ENCODE measurements around the gene NADSYN1.
"Not testable (repeated sequence)": the region's sequence is repeated elsewhere in the genome, so short reads cannot be mapped to it uniquely, and the experiment has no call there.

NADSYN1 gene

GRCh38 chr11:71495286-71496230 lies 42.6 kb downstream of the NADSYN1 start:
- DNase-seq = no peak

DNA sequence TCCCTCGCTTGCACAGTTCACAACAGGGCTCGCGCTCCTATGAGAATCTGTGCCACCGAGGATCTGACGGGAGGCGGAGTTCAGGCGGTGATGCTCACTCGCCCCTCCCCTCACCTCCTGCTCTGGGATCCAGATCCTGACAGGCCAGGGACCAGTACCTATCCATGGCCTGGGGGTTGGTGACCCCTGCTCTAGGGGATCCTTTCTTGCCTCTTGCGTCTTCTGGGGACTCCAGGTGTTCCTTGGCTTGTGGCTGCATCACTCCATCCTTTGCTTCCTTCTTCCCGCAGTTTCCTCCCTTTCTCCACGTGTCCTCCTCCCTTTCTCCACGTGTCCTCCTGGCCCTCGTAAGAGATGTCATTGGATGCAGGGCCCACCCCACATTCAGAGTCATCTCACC lies 43.4 kb downstream of the NADSYN1 start:
- no peak for DNase-seq

- DNase-seq = no peak
Observed at GRCh38 chr11:71498091-71498490, 45.1 kb downstream of the NADSYN1 start.

- no peak for DNase-seq
Observed at GRCh38 chr11:71499125-71499524, 46.1 kb downstream of the NADSYN1 start.

DNA sequence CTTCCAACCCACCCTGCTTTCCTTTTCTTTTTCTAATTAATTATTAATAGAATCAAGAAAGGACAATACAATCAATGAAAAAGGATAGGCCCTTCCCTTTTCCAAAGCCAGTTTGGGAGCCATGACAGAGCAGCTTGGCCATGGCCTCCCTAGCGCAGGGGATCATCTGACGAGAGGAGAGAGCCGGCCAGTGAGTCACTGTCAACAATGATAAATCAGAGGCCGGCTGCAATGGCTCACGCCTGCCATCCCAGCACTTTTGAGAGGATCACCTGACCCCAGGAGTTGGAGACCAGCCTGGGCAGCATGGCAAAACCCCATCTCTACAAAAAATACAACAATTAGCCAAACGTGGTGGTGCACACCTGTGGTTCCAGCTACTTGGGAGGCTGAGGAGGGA lies 46.5 kb downstream of the NADSYN1 start:
- DNase-seq = no peak

GRCh38 chr11:71500601-71501021 lies 47.6 kb downstream of the NADSYN1 start:
- no peak for DNase-seq

GRCh38 chr11:71501071-71501985 lies 48.3 kb downstream of the NADSYN1 start:
- no peak for DNase-seq

GRCh38 chr11:71502026-71502425 lies 49.0 kb downstream of the NADSYN1 start:
- DNase-seq = no peak

GRCh38 chr11:71502871-71503435 lies 50.0 kb downstream of the NADSYN1 start:
- no peak for DNase-seq

DNA sequence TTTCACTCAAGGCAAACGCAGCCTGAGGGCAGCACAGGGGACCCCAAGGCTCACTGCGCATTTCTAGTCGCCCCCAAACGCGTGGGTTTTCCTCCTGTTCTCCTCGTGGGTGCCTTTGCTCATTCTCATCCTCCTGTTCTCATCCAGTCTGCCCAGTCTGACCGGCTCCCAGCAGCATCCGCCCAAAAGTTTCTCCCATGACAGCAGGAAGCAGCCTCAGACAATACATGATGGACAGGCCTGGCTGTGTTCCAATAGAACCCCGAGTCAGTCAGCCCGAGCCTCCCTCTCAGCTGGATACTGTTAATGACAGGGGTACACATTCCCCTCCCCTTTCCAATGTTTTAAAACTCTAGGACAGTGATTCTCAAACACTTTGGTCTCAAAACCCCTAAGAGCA lies 51.5 kb downstream of the NADSYN1 start:
- DNase-seq = no peak

DNA sequence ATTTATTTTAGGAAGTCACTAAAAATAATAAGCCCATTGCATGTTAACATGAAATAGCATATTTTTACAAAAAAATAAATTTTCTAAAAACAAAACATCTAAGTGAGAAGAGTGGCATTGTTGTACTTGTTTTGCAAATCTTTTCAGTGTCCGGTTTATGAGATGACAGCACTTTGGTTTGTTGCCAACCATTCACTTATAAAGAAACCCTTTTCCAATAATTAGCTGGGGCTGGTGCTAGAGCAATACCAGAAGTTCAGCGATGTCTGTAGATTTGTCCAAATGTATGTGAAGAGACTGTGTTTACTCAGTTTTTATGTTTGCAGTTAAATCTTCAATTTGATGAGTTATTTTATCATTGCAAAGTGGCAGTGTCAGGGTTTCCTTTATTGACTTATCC lies 52.0 kb downstream of the NADSYN1 start:
- DNase-seq = no peak

GRCh38 chr11:71505781-71506180 lies 52.8 kb downstream of the NADSYN1 start:
- no peak for DNase-seq

- no peak for DNase-seq
Observed at GRCh38 chr11:71507102-71507501, 54.1 kb downstream of the NADSYN1 start.

DNA sequence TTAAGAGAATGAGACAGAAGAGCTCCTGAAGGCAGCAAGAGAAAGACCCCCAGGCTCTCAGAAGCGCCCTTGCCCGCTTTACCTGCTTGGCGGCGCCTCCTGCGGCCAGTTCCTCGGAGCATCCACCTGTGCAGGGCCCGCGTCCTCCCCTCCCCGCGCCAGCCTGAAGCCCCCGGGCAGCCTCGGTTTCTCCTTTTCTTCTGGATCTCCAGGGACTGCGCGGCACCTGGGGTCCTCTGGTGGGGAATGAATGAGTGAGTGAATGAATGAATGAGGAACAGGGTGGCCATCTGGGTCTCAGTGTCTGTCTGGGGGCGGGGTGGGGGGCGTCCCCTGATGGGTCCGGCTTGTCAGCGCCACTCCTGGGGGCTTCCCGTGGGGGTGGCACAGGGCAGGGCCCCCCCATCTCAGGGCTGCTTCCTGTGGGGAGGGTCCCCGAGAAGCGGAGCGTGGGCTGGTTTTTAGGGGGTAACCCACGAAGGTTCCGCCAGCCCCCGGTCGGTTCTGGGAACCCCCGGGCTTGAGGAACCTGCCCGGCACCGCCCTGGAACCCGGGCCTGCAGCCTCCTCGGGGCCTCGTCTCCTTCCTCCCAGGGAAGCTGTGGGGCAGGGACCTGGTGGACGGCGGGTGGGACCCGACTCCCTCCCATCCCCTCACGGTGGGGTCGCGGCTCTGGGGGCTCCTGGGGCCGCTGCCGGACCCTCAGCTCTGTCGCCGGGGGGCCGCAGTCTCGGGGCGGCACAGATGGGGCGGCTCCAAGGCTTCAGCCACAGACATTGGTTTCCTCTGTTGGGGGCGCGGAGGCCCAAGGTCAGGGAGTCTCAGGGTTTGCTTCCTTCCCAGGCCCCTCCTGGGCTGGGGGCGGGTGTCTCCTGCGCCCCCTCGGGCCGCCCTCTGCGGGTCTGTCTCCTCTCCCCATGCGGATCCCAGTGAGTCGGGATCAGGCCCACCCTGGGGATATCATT lies 65.8 kb downstream of the NADSYN1 start:
- DNase-seq = no peak

- no peak for DNase-seq
Observed at GRCh38 chr11:71519546-71519945, 66.5 kb downstream of the NADSYN1 start.

- no peak for DNase-seq
Observed at GRCh38 chr11:71525188-71525937, 72.4 kb downstream of the NADSYN1 start.

- no peak for DNase-seq
Observed at GRCh38 chr11:71525938-71526495, 73.0 kb downstream of the NADSYN1 start.

- not testable (repeated sequence) for DNase-seq
Observed at GRCh38 chr11:71526796-71527575, 74.0 kb downstream of the NADSYN1 start, which contains the start of gene KRTAP5-7. Gene KRTAP5-7 (plus strand): TSS chr11:71527267. CDS start chr11:71527301, 34 bp downstream.

DNA sequence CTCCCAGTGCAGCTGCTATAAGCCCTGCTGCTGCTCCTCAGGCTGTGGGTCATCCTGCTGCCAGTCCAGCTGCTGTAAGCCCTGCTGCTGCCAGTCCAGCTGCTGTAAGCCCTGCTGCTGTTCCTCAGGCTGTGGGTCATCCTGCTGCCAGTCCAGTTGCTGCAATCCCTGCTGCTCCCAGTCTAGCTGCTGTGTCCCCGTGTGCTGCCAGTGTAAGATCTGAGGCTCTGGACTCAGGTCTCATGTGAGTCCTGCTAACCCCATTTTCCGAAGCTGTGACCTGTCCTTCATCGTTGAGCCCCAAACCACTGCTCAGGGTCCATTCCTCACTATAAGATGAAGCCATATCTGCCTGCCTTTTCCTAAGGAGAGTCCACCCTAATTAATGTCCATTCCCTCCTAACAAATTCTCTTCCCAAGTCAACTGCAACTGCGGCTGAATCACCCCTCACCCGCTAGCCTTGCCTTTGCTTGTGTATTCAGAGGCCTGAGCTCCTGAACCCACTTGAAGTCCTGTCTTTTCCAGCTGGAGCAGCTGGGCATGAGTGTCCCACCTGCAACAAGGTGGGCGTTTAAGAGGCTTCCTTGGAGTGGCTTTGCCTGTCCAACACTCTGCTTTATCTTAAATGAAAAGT lies 74.7 kb downstream of the NADSYN1 start:
- DNase-seq = no peak

All from activated CD4-positive, CD25-positive, alpha-beta regulatory T cell (primary cell).